ENCODE data around the gene GSC2.

- TF ChIP-seq EP300 (IDR thresholded peaks at IDR 0.05) (no peak), CTCF (IDR thresholded peaks at IDR 0.05) (no peak), POLR2A (IDR thresholded peaks at IDR 0.05) (no peak)
These were observed 43.8 kb upstream of the GSC2 start for GRCh38 chr22:19193879-19194278.

All from upper lobe of left lung (tissue), 4 donors.